HS-27A (cell line): ENCODE measurements around the gene ZXDB.
"Not testable (repeated sequence)": the region's sequence is repeated elsewhere in the genome, so short reads cannot be mapped to it uniquely, and the experiment has no call there.

Experiments
- DNase-seq: peaks from one replicate; pipeline ENCODE4 v3.0.0-alpha.2; 2012; ENCODE audit warnings: low read depth, missing footprints

The ZXDB gene

GRCh38 chrX:57591284-57592159 lies at the start of gene ZXDB:
Gene ZXDB (plus strand): TSS chrX:57592011. CDS start chrX:57592049, 38 bp downstream.
- DNase-seq, result peak; percentile 34

- DNase-seq, result no peak
These were observed 26.6 kb upstream of the ZXDB start for GRCh38 chrX:57565198-57565597.

GRCh38 chrX:57573754-57574153 lies 18.1 kb upstream of the ZXDB start:
- DNase-seq, result no peak

- not testable (repeated sequence) for DNase-seq
These were observed 8.9 kb upstream of the ZXDB start for GRCh38 chrX:57582948-57583347.

- DNase-seq, result no peak
These were observed 8.3 kb upstream of the ZXDB start for GRCh38 chrX:57583477-57583876.

- DNase-seq, result no peak
These were observed 5.5 kb upstream of the ZXDB start for GRCh38 chrX:57586360-57586759.

- no peak for DNase-seq
These were observed 4.7 kb upstream of the ZXDB start for GRCh38 chrX:57587062-57587461.

GRCh38 chrX:57587607-57588006 lies 4.2 kb upstream of the ZXDB start:
- no peak for DNase-seq

GRCh38 chrX:57592160-57592893 lies 516 bp downstream of the ZXDB start:
- not testable (repeated sequence) for DNase-seq

- DNase-seq, result not testable (repeated sequence)
These were observed 1.0 kb downstream of the ZXDB start for GRCh38 chrX:57592894-57593215.

- DNase-seq, result peak; percentile 51
These were observed 3.6 kb downstream of the ZXDB start for GRCh38 chrX:57595381-57595811.

- DNase-seq, result no peak
These were observed 4.3 kb downstream of the ZXDB start for GRCh38 chrX:57596109-57596508.

- no peak for DNase-seq
These were observed 4.7 kb downstream of the ZXDB start for GRCh38 chrX:57596516-57596915.

GRCh38 chrX:57607295-57608187 lies 15.7 kb downstream of the ZXDB start:
- no peak for DNase-seq

GRCh38 chrX:57613351-57613750 lies 21.5 kb downstream of the ZXDB start:
- not testable (repeated sequence) for DNase-seq

- DNase-seq, result not testable (repeated sequence)
These were observed 37.6 kb downstream of the ZXDB start for GRCh38 chrX:57629438-57629837.

- no peak for DNase-seq
These were observed 48.8 kb downstream of the ZXDB start for GRCh38 chrX:57640674-57641016.

- no peak for DNase-seq
These were observed 49.5 kb downstream of the ZXDB start for GRCh38 chrX:57641338-57641737.

- no peak for DNase-seq
These were observed 51.9 kb downstream of the ZXDB start for GRCh38 chrX:57643698-57644097.

GRCh38 chrX:57647020-57647419 lies 55.2 kb downstream of the ZXDB start:
- DNase-seq, result no peak
